Caco-2 (cell line): ENCODE results near the gene TMEM217. TPM values are rescaled to one million over a fixed set of nuclear protein-coding genes. Genes with fewer than 3 reads are reported as not detected.
"Not testable (repeated sequence)": the region's sequence is repeated elsewhere in the genome, so short reads cannot be mapped to it uniquely, and the experiment has no call there.

Source experiments
- BruUV-seq: library from RNA; stranded (reverse); fragments of 400-500 nt; replicated peaks from 2 replicates; lab custom pipeline; 2021; lab: Mats Ljungman, UMichigan
- CTCF ChIA-PET: fragments of 300-600 bp; sonication (Branson Sonifier 250); formaldehyde crosslinking; loops from one replicate; lab custom pipeline; 2022; ENCODE audit warnings: antibody characterized with exemption; lab: Charles Lee
- POLR2A ChIA-PET: fragments of 300-600 bp; sonication (Branson Sonifier 250); formaldehyde crosslinking; loops from one replicate; lab custom pipeline; 2022; ENCODE audit warnings: antibody characterized with exemption; lab: Charles Lee
- DNase-seq, 2 experiments: peaks; one replicate each; pipeline versions ENCODE4 v3.0.0 to v3.0.0-alpha.2; 2020 to 2022
- H3K27me3 ChIP-seq: replicated peaks from 2 replicates; pipeline ENCODE4 v1.6.0; 2011; ENCODE audit warnings: low read length; ENCODE audit not compliant: control insufficient read depth, insufficient read depth
- H3K36me3 ChIP-seq: 2 replicates; pipeline ENCODE4 v1.5.1; 2011; ENCODE audit warnings: low read length; ENCODE audit not compliant: control insufficient read depth, insufficient read depth
- H3K4me1 ChIP-seq: fragments of 250-450 bp; sonication (Bioruptor Pico); 2 replicates; pipeline ENCODE4 v1.5.1; 2020; ENCODE audit warnings: mild to moderate bottlenecking
- H3K4me3 ChIP-seq: 2 replicates; pipeline ENCODE4 v1.5.1; 2011; ENCODE audit warnings: low read depth, mild to moderate bottlenecking, control low read depth, low read length
- H3K9me3 ChIP-seq: fragments of 250-450 bp; sonication (Bioruptor Pico); 2 replicates; pipeline ENCODE4 v1.5.1; 2020; ENCODE audit warnings: mild to moderate bottlenecking, moderate library complexity
- H3K27ac Mint-ChIP-seq: one replicate; pipeline ENCODE4 v1.8.0; 2022; ENCODE audit warnings: mixed read lengths; ENCODE audit not compliant: unreplicated experiment
- H3K27me3 Mint-ChIP-seq: one replicate; pipeline ENCODE4 v1.8.0; 2022; ENCODE audit warnings: mixed read lengths; ENCODE audit not compliant: insufficient read depth, unreplicated experiment
- H3K36me3 Mint-ChIP-seq: one replicate; pipeline ENCODE4 v1.8.0; 2022; ENCODE audit warnings: mild to moderate bottlenecking, mixed read lengths; ENCODE audit not compliant: insufficient read depth, unreplicated experiment
- H3K4me1 Mint-ChIP-seq: one replicate; pipeline ENCODE4 v1.8.0; 2022; ENCODE audit warnings: low read depth, mixed read lengths; ENCODE audit not compliant: unreplicated experiment
- H3K4me3 Mint-ChIP-seq: one replicate; pipeline ENCODE4 v1.8.0; 2022; ENCODE audit warnings: mild to moderate bottlenecking, moderate library complexity, mixed read lengths; ENCODE audit not compliant: unreplicated experiment
- H3K9me3 Mint-ChIP-seq: one replicate; pipeline ENCODE4 v1.8.0; 2022; ENCODE audit warnings: mixed read lengths; ENCODE audit not compliant: unreplicated experiment
- intact Hi-C: fragments of 100-400 bp; cut with micrococcal nuclease; formaldehyde crosslinking; loops from one replicate; pipeline ENCODE4 v1.10.0; 2022; ENCODE audit not compliant: unreplicated experiment
- total RNA-seq: library from RNA; stranded (reverse); gene quantifications from 2 replicates; pipeline ENCODE4 v1.2.3, GENCODE V29; 2022
- TF ChIP-seq, protein P1 (sequence below), 2 experiments: fragments of 200-600 bp in 1 of 2; IDR thresholded peaks; 1 replicate in 1 of 2; 2 replicates in 1 of 2; pipeline versions ENCODE4 v1.5.1 to v1.8.0; 2011 to 2022; ENCODE audit warnings: antibody characterized with exemption in 1 of 2, control low read depth in 1 of 2, inconsistent platforms in 1 of 2, low read depth in 1 of 2, low read length in 1 of 2, mild to moderate bottlenecking in 1 of 2, moderate library complexity in 1 of 2; ENCODE audit not compliant: insufficient read depth in 1 of 2, severe bottlenecking in 1 of 2, unreplicated experiment in 1 of 2

The TMEM217 gene
- total RNA-seq, 1 experiment from 2014 or later: 1.6 TPM

DNA sequence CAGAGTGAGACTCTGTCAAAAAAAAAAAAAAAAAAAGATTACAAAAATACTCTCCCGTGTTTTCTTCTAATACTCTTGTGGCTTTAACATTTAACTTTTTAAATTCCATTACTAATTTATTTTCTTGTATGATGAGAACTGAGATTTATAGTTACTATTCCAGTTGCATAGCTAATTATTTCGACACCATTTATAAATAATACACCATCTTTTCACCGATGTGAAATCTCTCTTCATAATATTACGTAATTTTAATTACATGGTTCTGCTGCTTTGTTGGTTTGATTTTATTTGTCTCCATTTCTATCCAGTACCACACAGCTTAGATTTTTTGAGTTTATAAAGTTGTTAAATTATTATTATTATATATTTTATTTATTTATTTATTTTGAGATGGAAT, 42.0 kb upstream of the TMEM217 start:
- Mint-ChIP-seq H3K36me3 (peaks cover 56% of the 10 kb centered on the region), H3K9me3 (no peaks in the 10 kb centered on the region), H3K27me3 (no peaks in the 10 kb centered on the region), H3K27ac (no peak overlapping the region), H3K4me1 (peaks cover 17% of the 10 kb centered on the region), H3K4me3 (no peak overlapping the region)
- no peak for DNase-seq
- Histone ChIP-seq H3K27me3 (no peaks in the 10 kb centered on the region), H3K4me1 (peaks cover 14% of the 10 kb centered on the region), H3K4me3 (no peak overlapping the region), H3K9me3 (no peaks in the 10 kb centered on the region), H3K36me3 (no peaks in the 10 kb centered on the region; the same call in none of the 2 replicates)
- POLR2A ChIA-PET: no interaction called here
- TF ChIP-seq, protein P1, sequence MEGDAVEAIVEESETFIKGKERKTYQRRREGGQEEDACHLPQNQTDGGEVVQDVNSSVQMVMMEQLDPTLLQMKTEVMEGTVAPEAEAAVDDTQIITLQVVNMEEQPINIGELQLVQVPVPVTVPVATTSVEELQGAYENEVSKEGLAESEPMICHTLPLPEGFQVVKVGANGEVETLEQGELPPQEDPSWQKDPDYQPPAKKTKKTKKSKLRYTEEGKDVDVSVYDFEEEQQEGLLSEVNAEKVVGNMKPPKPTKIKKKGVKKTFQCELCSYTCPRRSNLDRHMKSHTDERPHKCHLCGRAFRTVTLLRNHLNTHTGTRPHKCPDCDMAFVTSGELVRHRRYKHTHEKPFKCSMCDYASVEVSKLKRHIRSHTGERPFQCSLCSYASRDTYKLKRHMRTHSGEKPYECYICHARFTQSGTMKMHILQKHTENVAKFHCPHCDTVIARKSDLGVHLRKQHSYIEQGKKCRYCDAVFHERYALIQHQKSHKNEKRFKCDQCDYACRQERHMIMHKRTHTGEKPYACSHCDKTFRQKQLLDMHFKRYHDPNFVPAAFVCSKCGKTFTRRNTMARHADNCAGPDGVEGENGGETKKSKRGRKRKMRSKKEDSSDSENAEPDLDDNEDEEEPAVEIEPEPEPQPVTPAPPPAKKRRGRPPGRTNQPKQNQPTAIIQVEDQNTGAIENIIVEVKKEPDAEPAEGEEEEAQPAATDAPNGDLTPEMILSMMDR (IDR thresholded peaks at IDR 0.05; ENCODE audit: insufficient read depth in 1 of 2, low read depth in 1 of 2, low read length in 1 of 2, severe bottlenecking in 1 of 2, unreplicated experiment in 1 of 2): no peak
- no TSS peak for BruUV-seq
- CTCF ChIA-PET: no interaction called here
- intact Hi-C loops: loop anchor here (5.0 kb wide), 1 partner anchor 278 kb away; no protein-coding TSS in a partner anchor

DNA sequence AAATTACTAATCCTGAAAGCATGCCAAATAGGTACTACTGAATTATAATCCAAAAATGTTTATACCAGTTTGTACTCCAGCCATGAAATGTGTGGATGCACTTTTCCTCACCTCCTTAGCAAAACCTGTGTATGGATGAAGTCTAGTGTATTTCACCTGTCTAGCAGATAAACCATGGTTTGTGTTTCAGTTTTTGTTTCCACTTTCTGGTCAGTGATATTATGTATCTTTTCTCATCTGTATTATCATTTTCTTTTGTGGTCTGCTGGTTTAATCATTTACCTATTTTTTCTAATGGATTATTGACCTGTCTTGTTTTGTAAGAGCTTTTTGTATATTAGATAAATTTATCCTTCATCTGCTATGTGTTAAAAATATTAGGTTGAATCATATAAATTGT, 41.0 kb upstream of the TMEM217 start:
- CTCF ChIA-PET: no interaction called here
- H3K27ac Mint-ChIP-seq: no peak overlapping the region
- intact Hi-C loops: no loop called here

DNA sequence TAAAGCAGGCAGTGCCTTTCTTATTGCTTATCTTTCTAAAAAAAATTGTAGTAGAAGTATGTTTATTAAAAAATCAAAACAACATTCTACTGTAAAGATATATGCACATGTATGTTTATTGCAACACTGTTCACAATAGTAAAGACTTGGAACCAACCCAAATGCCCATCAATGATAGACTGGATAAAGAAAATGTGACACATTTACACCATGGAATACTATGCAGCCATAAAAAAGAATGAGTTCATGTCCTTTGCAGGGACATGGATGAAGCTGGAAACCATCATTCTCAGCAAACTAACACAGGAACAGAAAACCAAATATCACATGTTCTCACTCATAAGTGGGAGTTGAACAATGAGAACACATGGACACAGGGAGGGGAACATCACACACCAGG, 39.7 kb upstream of the TMEM217 start:
- H3K27me3 ChIP-seq, H3K4me1 Mint-ChIP-seq, BruUV-seq, CTCF ChIA-PET, H3K36me3 ChIP-seq, H3K27ac Mint-ChIP-seq, H3K9me3 ChIP-seq, H3K4me1 ChIP-seq, H3K9me3 Mint-ChIP-seq, DNase-seq, H3K4me3 Mint-ChIP-seq, H3K27me3 Mint-ChIP-seq, H3K4me3 ChIP-seq, intact Hi-C loops: not testable (repeated sequence)
- peaks cover 47% of the 10 kb centered on the region for H3K36me3 Mint-ChIP-seq
- POLR2A ChIA-PET: interaction anchor here (0.7 kb wide), 1 partner anchor 121 kb away, joined by 6 read pairs; no protein-coding TSS in a partner anchor

More for the DNA sequence above, 41.0 kb upstream of the TMEM217 start:
- Histone ChIP-seq H3K4me1 (peaks cover 14% of the 10 kb centered on the region), H3K36me3 (no peaks in the 10 kb centered on the region; the same call in none of the 2 replicates), H3K4me3 (no peak overlapping the region), H3K9me3 (no peaks in the 10 kb centered on the region), H3K27me3 (no peaks in the 10 kb centered on the region)
- H3K4me1 Mint-ChIP-seq: peaks cover 17% of the 10 kb centered on the region
- TF ChIP-seq, protein P1 (IDR thresholded peaks at IDR 0.05; ENCODE audit: insufficient read depth in 1 of 2, low read depth in 1 of 2, low read length in 1 of 2, severe bottlenecking in 1 of 2, unreplicated experiment in 1 of 2): no peak
- H3K27me3 Mint-ChIP-seq: no peaks in the 10 kb centered on the region
- POLR2A ChIA-PET: no interaction called here
- H3K36me3 Mint-ChIP-seq: peaks cover 46% of the 10 kb centered on the region
- no peaks in the 10 kb centered on the region for H3K9me3 Mint-ChIP-seq
- no peak overlapping the region for H3K4me3 Mint-ChIP-seq
- no peak for DNase-seq
- no TSS peak for BruUV-seq
